NB4 (cell line): ENCODE results near the gene EFHC2.
A peak's percentile ranks its signal among the peaks of the same experiment; 100 is the strongest.

Experiments
- DNase-seq: peaks from one replicate; pipeline ENCODE4 v3.0.0; 2010; ENCODE audit warnings: low read depth
- H3K4me3 ChIP-seq: one replicate; pipeline ENCODE4 v1.5.1; 2011; ENCODE audit warnings: mild to moderate bottlenecking, low read depth, low read length, moderate library complexity
- MYC ChIP-seq: IDR thresholded peaks from 2 replicates; pipeline ENCODE4 v1.6.1; 2011; ENCODE audit warnings: low read depth, low read length
- POLR2A ChIP-seq: IDR thresholded peaks from 2 replicates; pipeline ENCODE4 v1.6.1; 2011; ENCODE audit warnings: mild to moderate bottlenecking; ENCODE audit not compliant: insufficient read length; ENCODE audit errors: extremely low read depth
- TF ChIP-seq, protein P1 (sequence below): IDR thresholded peaks from one replicate; pipeline ENCODE4 v1.5.1; 2012; ENCODE audit warnings: low read depth, low read length
- TF ChIP-seq, protein P2 (sequence below): IDR thresholded peaks from 2 replicates; pipeline ENCODE4 v1.6.1; 2011; ENCODE audit warnings: low read depth, low read length

EFHC2 gene

DNA sequence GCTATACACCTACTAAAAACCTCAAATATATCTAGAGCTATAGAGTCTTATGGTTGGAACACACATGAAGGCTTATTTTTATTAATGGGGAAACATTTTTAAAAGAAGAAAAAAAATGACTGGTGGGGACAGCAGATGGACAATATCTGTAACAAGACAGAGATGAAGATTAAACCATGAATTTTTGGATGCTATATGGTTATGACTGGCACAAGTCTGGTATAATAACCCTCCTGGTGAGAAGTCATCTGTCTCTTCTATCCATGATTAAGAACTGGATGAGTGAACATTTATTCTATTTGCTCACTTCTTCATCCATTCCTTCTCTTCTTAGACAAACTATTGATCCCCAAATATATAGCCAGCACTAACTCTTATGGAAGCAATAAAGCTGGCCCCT, 104.4 kb downstream of the EFHC2 start:
- no peak for DNase-seq
- TF ChIP-seq, protein P1, sequence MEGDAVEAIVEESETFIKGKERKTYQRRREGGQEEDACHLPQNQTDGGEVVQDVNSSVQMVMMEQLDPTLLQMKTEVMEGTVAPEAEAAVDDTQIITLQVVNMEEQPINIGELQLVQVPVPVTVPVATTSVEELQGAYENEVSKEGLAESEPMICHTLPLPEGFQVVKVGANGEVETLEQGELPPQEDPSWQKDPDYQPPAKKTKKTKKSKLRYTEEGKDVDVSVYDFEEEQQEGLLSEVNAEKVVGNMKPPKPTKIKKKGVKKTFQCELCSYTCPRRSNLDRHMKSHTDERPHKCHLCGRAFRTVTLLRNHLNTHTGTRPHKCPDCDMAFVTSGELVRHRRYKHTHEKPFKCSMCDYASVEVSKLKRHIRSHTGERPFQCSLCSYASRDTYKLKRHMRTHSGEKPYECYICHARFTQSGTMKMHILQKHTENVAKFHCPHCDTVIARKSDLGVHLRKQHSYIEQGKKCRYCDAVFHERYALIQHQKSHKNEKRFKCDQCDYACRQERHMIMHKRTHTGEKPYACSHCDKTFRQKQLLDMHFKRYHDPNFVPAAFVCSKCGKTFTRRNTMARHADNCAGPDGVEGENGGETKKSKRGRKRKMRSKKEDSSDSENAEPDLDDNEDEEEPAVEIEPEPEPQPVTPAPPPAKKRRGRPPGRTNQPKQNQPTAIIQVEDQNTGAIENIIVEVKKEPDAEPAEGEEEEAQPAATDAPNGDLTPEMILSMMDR: no peak
- TF ChIP-seq POLR2A (no peak), MYC (no peak)
- TF ChIP-seq, protein P2, sequence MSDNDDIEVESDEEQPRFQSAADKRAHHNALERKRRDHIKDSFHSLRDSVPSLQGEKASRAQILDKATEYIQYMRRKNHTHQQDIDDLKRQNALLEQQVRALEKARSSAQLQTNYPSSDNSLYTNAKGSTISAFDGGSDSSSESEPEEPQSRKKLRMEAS: no peak
- H3K4me3 ChIP-seq: no peak overlapping the region

DNA sequence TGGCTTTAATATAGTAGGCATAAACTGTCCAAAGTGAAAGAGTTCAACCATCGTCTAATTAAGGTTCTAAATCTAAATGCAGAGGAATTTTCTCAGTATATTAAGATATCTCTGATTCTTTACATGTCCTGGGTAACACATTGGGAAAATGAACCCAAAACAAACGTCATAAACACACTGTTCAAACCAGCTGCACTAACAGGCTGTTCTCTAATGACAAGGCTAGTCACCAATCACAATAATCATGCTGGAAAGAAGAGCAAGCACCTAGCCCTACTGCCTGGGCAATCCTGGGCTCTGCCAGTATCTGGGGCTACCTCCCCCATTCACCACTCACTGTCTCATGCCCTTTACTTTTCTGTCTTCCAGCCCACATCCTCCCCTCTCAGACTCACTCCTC, 107.9 kb downstream of the EFHC2 start:
- TF ChIP-seq MYC (no peak), POLR2A (no peak)
- TF ChIP-seq, protein P2: no peak
- TF ChIP-seq, protein P1: no peak
- no peak overlapping the region for H3K4me3 ChIP-seq
- no peak for DNase-seq

DNA sequence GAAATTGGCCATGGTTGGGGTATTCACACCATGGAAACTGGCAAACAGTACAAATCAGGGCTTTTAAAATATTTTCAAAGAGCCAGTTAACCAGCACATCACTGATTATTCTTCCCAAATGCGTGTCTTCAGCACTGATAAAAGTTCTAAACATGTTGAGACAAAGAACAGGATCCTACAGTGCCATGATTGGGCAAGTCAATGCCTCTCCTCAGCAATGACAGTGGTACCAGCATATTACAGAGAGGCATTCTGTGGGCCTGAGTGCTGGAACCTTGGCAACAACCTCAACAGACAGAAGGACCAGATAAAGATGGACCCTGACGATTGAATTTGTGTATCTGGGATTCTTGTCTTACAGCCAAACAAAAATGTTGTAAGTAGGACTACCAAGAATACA, 108.9 kb downstream of the EFHC2 start:
- TF ChIP-seq, protein P2: no peak
- TF ChIP-seq, protein P1: no peak
- no peak for TF ChIP-seq POLR2A
- no peak for TF ChIP-seq MYC

DNA sequence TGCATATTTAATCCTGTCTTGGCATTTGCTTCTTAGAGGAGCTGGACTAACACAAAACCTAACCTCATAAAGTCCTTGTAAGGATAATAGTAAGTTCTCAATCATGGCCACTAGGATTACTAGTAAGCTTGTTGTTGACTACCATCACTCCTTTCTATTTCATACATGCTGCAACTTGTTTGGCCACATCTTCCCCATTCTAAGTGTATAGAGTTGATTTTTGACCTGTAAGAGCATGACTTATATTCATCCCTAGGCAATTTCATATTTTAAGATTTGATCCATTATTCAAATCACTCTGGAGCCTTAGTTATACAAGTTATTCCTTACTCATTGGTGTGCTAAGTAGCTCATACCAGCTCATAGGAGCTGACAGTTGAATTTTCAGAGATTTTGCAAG, 109.4 kb downstream of the EFHC2 start:
- H3K4me3 ChIP-seq: no peak overlapping the region
- no peak for TF ChIP-seq POLR2A
- TF ChIP-seq, protein P2: no peak
- no peak for TF ChIP-seq MYC
- no peak for DNase-seq

More for the DNA sequence above, 108.9 kb downstream of the EFHC2 start:
- no peak for DNase-seq
- no peak overlapping the region for H3K4me3 ChIP-seq

DNA sequence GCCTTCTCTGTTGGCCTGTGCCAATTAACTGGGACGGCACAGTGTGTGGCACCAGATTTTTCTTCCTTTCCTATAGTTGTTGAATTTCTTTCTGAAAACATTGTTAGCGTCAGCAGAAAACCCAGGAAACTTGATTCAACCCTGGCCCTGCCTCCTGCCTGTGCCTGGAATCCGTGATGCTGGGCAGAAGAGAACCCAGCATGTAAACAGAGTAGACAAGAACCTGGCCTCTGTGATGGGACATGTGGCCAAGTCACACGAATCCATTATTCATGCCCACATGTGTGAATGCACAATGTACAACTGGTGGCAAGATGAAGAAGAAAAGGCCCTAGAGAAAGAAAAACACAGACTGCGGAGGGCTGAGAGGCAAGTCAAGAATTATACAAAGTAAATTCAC, 111.4 kb downstream of the EFHC2 start:
- DNase-seq: no peak
- TF ChIP-seq MYC (no peak), POLR2A (no peak)
- TF ChIP-seq, protein P1: no peak
- TF ChIP-seq, protein P2: no peak
- no peak overlapping the region for H3K4me3 ChIP-seq

DNA sequence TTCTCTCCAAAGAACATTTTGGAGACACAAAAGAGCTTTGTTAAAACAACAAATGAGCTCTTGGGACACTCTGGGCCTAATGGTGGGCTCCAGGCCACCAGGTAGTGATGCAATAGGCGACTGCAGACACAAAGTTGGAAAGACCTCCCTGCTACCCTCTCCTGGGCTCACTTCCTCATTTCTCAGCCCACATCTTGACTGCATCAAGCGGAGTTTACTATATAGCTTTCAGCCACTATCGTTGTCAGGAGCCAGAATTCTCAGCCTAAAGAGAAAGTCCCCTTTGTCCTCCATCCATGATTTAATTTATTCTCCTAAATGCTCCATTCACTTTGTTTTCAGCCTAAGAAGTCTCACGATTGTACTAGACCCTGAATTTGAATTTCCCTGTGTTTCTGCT, 114.9 kb downstream of the EFHC2 start:
- TF ChIP-seq, protein P2: no peak
- no peak for TF ChIP-seq POLR2A
- no peak for TF ChIP-seq MYC
- TF ChIP-seq, protein P1: no peak
- DNase-seq: peak; percentile 75
- no peak overlapping the region for H3K4me3 ChIP-seq
